GM18519 (cell line): ENCODE data around the gene LAMA2.

Experiments used
- ATAC-seq: cut with Tn5 transposase; IDR thresholded peaks from one replicate; pipeline ENCODE4 v1.9.1; 2021; ENCODE audit warnings: mild to moderate bottlenecking, moderate library complexity; ENCODE audit not compliant: unreplicated experiment, low FRiP score

The LAMA2 gene

DNA sequence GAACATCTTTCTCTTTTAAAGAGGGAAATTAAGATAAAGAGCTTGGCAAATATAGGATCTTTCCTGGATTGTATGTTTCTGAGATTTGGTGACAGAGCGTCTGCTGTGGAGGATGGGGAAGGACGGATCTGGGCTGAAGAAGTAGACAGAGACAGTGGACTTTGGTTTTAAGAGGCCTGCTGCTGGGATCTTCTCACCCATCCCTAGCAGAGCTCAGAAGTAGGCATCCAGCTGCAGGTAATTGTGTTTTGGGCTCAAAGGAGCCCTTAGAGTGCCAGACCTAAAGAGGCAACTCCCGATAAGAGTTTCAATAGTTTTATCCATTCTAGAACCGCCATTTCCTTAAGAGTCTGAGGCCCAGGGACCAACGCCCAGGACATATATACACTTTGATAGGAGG, 20.8 kb downstream of the LAMA2 start:
- no peak for ATAC-seq

DNA sequence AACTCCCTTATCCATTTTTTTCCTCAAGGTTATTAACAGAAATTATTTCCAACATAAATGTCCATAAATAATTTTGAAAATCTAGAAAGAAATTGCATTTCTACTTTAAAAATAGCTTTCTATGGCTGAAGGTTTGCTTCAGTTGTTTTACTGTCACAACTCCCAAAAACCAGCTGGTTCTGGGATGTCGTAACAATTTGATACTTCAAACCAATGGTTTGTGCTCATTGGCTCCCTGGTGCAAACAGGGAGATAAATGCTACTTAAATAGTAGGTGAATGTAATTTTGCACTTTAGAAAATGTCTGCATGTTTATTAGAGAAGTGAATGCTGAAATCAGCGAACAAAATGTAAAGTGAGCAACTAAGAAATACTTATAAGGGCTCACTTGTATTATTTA, 31.1 kb downstream of the LAMA2 start:
- ATAC-seq = no peak

DNA sequence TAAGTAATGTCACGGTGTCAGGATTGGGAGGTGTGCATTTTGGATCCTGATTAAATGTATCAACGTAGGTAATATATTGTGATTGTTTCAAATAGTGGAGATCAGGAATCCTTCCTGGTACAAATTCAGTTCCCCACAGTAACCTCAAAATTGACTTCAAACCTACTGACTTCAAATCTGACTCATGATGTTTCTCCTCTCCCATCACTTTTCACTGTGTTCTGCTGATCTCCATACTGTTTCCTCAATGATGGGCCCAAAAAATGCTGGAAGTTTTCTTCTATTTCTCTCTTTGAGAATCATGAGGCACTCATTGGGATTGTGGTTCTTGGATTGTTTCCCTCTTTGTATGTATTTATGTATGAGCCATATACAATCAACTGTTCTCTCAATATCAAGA, 35.9 kb downstream of the LAMA2 start:
- no peak for ATAC-seq

DNA sequence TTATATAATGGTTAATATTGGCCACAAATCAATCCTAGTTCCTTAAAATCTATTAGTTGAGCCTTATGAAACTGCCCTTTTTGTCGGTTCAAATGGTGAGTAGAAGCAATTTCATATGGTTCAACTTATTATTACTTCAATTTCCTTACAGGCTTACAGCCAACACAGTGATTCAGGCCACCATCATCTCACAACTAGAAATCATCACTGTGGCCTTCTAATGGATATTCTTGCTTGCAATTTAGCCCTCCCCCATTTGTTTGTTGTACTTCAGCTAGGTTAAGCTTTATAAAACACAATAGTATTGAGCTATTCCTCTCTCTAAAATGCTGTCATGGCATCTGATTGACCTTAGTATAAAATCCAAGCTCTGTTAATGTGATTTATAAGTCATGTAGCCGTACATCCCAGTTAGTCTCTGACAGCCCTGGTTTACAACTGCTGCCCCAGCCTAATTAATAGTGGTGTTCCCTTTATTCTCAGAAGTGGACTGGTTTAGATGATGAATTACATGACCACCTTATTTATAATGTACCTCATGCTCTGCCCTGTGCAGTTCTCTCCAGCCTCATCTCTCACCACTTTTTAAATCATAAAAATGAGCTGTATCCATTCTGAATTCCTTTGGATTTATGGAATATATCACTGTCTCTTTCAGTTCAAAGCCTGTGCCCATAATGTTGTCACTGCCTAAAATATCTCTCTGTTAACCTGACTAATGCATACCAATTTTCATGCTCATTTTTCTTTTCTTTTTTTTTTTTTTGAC, 36.7 kb downstream of the LAMA2 start:
- no peak for ATAC-seq

DNA sequence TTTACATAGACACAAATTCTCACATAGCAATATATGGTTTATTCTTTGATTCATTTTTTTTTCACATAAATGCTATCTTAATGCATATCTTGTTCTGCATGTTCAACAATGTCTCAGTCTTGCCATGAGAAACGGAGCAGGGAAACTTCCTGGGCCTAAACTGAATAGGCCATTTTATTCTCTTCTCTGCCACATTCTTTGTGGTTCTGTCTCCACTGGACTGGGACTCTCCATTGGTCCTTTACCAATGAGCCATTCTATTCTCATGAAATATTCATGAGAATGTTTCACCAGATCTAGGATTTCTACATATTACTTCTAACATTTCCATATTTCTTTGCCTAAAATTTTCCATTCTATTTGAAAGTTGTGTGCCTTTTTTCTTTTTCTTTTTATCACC, 42.8 kb downstream of the LAMA2 start:
- no peak for ATAC-seq

DNA sequence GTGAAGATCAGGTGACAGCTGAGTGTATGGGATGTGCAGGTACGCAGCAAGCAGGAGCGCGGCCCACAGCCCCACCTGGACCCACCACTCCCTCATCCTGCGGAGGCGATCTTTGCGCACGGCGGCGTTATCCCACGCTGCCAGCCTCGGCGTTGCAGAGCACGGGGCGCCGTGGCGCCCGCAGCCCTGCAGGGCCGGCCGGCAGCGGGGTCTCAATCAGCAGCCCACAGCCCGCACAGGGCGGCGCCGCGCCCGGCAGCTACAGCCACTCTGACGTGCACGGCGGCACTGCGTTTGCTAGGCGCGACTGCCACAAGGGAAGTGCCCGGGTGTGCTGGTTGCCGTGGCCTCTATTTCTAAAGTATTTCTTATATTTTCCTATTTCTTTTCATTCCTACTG, 46.9 kb downstream of the LAMA2 start:
- no peak for ATAC-seq

DNA sequence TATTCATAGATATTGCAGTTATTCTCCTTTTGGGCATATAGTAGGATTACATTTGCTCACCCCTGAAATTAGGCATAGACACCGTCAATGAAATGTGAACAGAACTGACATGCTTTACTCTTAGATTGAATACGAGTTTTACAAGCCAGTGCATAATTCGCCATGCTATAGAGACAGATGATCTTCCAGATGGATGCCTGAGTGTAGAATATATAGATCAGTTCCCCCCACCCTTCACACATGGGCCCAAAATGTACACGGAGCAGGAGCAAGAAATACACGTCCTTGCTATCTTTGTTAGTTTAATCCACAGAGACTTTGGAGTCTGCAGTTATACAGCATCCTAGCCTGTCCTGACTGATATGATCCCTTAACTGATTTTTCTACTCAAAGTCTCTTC, 47.4 kb downstream of the LAMA2 start:
- ATAC-seq = no peak

DNA sequence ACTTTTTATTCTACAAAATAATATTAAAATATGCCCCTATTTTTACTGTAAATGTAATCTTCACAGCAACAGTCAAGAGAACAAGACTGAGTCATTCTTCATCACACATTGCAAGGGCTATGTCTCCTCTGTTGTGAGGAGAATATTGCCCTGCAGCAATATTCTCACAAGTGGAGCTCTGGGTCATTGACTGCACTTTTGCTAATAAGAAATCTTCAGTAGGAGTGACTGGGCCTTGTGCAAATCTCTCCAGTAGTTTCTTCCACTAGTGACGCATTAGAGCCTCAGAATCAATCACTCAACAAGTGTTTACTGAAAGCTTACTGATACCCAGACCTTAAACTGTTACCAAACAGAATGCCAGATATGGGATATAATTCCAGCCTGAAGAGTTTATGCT, 49.1 kb downstream of the LAMA2 start:
- no peak for ATAC-seq

DNA sequence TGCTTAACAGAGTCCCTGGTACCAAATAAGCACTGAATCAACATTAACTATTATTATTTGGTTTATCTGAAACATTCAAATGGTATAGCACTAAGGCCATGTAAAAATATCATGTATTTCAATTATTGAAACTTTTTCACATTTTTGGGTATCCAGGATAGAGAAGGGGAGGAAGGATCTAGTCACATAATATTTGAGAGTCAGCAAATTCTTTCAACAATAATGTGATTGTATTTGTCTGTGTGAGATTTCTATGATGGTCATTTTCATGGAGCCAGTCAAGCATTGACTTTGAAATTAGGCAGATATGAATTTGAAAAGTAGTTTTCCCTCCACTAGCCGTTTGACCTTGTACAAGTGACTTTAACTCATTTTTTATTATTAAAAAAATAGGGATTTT, 67.9 kb downstream of the LAMA2 start:
- no peak for ATAC-seq

DNA sequence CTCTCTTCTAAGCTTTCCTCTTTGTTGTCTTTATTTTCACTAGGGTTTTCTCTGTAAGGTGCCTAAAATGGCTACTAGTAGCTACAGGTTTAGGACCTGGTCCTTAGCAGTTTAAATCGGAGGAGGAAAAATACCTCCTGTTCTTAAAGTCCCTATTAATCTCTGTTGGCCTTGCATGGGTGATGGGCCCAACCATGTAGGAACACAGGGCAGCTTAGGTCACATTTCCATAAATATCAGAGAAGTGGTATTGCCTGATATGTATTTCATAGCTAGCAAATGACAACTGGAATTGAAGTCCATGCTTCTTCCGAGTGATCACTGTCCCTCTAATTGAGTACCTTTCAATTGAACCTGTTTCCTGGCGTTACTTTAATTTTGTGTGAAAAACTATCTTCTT, 70.0 kb downstream of the LAMA2 start:
- no peak for ATAC-seq

DNA sequence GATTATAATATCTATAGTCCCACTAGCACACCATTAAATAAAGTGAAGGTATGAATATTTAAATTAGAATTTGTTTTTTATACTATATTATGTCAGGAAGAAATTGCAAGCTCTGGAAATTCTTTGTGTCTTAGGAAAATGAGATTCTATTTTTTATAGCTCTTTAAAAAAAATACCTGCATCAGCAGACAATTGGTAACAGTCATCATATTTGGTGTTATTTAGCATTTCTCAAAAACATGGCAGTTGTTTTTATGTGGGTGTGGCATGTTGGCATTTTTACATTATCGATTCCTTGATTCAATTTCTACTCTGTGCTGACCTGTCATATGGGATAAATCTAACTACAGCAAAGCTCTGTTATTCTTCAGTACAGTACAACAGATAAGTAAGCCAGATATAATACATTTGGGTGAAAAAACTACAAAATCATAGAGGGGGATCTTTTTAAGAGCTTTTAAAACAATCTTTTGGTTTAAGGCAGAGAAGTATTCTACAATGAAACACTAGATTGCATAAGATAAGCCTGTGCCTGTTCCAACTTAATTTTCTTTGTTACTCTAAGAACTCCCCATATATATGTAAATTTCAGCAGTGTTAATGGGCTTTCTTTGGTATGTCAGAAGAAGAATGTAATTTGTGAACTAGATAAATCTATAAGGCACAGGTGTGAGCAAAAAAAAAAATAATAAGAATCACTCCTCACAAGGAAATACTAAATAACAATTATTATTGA, 71.5 kb downstream of the LAMA2 start:
- no peak for ATAC-seq

DNA sequence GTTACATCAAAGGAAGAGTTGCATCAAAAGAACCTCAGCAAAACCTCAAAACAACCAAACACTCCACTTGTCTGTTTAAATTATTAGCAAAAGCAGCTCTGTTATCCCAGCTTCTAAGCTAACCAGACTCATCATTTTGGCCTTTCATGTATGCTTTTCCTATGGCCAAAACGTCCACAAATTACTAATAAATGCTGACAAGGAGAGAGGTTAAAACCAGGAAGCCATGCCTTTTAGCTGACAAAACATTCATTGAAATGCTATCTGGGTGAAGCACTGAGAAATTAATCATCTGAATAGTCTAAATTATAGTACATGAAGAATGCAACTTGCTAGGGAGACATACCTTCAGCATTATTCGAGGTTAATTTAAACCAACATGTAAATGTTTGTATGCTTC, 80.6 kb downstream of the LAMA2 start:
- no peak for ATAC-seq

DNA sequence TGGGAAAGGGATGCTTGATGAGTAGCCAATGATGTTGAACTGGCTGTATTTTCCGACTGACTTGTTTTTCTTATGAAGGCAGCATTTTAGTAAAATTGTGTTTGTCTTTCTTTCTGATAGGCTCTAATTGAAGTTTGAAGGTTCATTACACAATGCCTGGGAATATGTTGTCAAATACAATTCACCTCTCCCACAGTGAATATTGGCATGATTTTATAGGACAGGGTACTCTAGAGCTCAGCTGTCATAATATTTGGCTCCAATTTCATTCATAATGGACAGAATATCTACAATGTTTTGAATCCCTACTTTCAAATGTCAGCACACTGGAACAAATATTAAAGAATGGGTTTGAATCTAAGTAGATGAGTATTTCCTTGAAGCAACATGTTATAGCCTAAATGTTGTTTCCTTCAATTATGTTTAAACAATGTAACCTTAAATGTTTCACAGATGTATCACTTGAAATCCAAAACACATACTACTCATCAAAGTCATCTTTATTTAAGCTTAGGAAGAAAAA, 81.4 kb downstream of the LAMA2 start:
- ATAC-seq = no peak

DNA sequence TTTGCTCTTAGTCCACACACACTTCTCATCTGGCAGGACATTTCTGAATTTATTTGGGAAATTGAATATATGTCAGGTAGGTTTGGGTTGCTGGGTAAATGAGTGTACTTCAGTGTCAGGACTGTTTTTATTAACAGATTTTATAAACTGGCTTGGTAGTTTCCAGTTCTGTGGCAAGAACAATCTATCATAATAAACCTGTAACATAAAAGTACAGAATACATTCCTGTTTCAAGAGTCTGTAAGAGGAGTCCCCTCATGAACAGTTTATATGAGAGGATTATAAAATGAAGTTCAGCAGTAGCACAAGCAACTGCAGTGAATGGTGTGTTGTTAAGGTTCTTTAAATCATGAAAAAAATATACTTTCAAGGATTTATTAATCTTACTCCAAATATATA, 81.8 kb downstream of the LAMA2 start:
- no peak for ATAC-seq

DNA sequence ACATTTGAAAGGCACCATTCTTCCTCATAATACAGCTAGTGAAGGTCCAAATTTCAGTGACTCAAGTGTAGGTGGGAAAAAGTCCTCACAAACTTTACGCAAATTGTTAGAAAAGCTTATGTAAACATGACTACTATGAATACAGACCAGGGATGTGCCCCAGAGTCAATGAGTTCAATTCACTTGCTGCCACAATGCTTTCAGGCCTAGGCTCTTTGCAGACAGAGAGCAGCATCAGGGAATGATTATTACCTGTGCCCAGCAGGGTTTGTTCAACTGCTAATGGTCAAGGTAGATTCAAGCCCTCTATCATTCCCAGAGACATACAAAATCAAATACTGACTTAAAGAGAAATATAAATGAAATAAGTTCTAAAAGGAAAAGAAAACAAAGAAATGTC, 84.0 kb downstream of the LAMA2 start:
- no peak for ATAC-seq

DNA sequence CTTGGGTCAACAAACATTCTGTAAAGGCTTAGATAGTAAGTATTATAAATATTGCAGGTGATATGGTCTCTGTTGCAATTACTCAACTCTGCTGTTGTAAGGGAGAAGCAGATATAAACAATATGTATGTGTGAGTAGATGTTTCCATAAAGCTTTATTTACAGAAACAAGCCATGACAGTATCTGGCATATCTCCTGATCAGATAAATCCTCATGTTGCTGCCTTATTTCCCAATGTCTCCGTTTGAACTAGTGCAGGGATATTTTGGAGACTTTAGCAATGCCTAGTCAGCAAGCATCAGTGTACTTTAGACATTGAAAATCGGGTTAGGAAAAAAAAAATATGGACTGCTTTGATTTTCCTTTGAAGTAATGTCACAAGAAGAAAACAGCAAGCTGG, 96.1 kb downstream of the LAMA2 start:
- ATAC-seq = no peak

DNA sequence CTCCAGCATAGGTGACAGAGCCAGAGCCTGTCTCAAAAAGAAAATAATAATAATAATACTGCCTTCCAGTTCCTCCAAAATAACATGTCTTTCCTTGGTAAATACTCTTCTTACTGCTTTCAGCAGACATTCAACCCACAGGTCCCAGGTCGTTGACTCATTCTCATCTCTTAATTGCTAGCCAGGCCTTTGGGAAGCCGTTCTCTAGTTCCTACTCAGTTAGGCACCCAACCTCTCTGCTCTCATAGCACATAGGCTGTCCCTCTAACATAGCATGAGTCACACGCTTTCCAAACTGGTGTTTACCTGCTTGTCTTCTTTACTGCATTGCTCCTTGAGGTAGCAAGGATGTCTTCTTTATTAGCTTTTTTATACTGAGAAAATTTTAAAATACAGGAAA, 98.8 kb downstream of the LAMA2 start:
- no peak for ATAC-seq

DNA sequence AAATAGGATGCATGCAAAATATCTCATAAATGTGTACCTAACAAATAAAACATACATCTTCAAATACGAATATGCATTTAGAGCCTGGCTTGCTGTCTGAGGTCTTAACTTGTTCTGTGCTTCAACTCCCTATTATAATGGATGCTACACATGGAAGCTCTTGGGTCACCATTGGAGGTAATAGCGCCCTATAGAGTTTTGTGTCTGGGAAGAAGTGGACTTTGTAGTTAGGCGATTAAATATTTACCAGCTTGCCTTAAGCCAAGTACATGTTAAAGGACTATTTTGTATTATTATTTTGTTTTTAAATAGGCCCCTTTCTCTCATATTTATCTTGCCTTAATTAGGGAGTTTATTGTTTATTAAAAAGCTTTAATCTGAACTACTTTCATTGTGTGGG, 107.4 kb downstream of the LAMA2 start:
- ATAC-seq = no peak

DNA sequence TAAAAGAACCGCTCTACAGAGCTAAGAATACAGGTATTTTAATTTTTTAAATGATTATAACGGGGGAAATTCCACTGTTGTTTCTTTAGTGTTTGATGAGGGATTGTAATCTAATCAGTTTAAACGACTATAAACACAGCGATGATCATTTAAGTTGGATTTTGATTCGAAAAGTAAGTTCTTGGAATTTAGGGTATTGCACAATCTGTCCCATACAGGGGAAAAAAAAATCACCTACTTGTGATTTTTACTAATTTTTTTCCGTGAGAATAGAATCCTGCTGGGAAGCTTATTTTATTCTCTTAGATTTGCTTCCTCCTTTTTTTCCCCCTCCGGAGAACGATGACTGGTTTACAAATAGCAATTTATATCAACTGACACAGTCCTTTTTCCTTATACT, 108.0 kb downstream of the LAMA2 start:
- ATAC-seq = no peak

DNA sequence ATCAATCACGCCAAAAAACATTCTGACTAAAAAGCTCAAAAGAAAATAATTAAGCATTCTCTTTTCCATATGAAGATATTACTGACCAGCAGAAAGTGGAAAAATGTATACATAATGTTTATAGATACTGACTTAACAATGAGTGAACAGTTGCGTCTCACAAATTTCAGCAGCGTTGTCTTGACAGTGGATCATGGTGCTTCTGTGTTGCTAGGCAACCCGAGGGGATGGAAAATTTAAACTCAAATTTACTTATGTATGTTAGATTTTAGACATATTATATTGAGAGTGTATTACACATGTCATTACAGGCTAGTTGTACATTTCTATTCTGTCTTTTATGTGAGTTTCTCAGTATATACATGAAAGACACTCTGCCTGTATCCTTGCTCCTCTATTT, 110.2 kb downstream of the LAMA2 start:
- ATAC-seq = no peak

DNA sequence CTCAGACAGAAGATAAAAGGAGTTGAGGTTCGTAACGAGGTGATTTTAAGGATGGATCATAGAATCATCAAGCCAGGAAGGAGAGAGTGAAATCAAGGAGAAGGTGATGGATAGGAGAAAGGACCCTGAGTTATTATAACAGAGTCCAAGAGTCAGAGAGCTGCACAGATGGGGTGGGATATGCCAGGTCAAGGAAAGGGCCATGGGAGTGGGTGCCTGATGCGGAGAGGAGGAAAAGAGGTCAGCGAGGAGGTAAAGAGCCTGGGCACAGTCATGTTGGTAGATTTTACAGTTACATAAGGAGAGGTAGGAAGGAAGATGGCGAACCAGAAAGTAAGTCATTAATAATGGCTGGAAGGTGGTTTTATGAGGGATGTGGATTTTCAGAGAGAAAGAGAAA, 114.9 kb downstream of the LAMA2 start:
- no peak for ATAC-seq
